NCI-H1092 treated with DMSO at 0.1 percent for 48 hours (cell line): Measurements from ENCODE around the gene PRKCE.
"Not testable (repeated sequence)": the region's sequence is repeated elsewhere in the genome, so short reads cannot be mapped to it uniquely, and the experiment has no call there.

ENCODE experiments used
- DNase-seq: peaks from one replicate; lab custom pipeline; 2025; lab: John Stamatoyannopoulos, UW

PRKCE gene

GRCh38 chr2:45909677-45910191 lies 258.3 kb downstream of the PRKCE start:
- DNase-seq: no peak

GRCh38 chr2:45910473-45911060 lies 259.1 kb downstream of the PRKCE start:
- no peak for DNase-seq

GRCh38 chr2:45911538-45911937 lies 260.1 kb downstream of the PRKCE start:
- DNase-seq: no peak

GRCh38 chr2:45912109-45912508 lies 260.6 kb downstream of the PRKCE start:
- no peak for DNase-seq

DNA sequence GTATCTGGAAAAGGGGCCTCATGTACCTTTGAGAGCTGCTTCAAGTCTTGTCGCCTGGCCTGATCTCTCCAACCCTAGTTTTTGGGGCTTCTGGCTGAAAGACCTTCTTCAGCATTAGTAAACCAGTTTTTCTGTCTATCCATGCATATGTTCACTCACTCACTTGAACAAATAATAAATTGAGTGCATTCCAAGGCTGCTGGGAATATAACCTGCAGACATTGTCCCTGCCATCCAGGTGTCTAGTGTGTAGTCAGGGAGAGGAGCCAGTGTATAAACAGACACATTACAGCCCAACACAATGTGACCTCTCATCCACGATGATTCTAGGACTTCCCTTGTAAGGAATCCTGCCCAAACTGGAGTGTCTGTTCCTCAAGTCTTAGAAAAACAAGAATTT lies 262.1 kb downstream of the PRKCE start:
- no peak for DNase-seq

DNA sequence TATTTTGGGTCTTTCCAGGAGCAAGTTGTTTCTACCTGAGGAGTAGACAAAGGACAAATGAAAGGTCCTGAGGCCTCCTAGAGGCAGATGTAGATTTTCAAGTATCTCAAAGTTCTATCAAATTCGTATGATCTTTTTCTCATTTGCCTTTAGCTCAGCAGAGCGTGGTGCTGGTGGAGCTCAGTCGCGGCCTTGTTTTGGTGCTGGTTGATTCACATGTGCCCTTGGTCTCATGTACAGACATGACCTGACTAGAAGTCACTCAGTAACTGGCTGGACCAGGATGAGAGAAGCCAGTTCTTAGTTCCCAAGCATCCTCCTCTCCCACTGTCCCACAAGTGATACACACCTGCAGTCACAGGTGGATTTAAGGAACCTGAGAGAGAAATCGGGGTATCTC lies 264.0 kb downstream of the PRKCE start:
- no peak for DNase-seq

GRCh38 chr2:45917561-45918176 lies 266.2 kb downstream of the PRKCE start:
- DNase-seq: not testable (repeated sequence)

- peak; percentile 75 for DNase-seq
Measured at GRCh38 chr2:45918463-45919159, 267.1 kb downstream of the PRKCE start.

GRCh38 chr2:45919160-45919650 lies 267.7 kb downstream of the PRKCE start:
- DNase-seq: peak; percentile 75

- no peak for DNase-seq
Measured at GRCh38 chr2:45919711-45920111, 268.2 kb downstream of the PRKCE start.

- no peak for DNase-seq
Measured at GRCh38 chr2:45921921-45922320, 270.4 kb downstream of the PRKCE start.

GRCh38 chr2:45922577-45922988 lies 271.1 kb downstream of the PRKCE start:
- peak; percentile 62 for DNase-seq

DNA sequence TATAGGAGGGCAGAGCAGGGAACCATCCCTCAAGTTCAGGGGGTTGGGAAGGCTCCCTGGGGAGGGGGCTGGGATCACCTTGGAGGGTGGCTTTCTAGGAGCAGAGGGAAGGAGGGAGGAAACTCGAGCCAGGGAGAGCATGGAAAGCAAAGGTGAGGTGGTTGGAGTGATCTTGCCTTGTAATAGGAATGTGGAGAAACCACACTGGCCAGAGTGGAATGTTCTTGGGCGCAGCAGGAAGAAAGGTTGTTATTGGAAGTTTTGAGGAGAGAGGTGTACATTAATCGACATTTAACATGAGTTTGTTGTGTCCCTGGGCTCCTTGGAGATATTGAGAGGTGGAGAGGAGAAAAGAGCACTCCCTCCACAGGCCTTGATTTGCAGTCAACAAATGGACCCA lies 272.2 kb downstream of the PRKCE start:
- no peak for DNase-seq

DNA sequence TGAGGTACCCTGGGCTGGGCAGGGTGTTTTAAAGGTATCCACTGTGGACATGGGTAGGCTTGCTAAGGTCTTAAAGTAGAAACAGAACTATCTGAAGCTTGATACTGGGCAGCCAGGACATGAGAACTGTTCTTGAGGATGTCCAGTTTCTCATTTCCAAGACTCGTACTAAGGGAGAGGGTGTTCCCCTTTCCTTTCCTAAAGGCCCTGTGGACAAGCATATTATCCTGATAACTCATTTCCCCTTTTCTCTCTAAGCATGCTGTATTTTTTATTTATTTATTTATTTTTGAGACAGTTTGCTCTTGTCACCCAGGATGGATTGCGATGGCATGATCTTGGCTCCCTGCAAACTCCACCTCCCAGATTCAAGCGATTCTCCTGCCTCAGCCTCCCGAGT lies 273.6 kb downstream of the PRKCE start:
- no peak for DNase-seq

DNA sequence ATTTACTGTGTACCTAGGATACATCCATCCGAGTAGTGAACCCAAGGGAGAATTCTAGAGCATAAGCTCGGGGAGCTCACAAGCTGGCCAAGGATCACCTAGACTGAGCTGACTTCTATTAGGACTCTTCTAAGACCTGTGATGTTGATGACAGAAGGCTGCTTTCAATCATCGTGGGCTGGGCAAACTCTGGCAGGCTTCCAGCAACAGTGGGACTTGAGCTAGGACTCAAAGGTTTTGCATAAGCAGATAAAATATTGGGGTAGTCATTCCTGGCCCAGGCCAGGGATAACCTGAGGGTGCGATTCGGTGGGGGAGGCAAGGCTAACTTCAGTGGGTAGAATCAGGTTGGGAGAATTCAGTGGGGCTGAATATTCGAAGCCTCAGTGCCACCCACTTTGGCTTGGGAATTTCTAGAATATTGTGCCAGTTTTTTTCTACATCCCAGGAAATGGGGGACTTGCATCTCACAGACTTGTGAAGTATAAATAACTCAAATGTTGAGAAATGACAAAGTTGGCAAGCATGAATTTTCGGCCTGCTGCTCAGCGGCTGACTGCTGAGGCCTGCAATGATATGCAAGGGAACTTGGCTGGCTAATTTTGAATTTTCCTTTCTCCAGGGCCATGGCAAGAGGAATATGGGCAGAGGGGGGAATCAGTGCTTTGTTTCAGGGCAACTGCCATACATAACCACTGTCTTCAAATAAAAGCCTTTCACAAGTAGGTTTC lies 274.3 kb downstream of the PRKCE start:
- DNase-seq: no peak

GRCh38 chr2:45928946-45929345 lies 277.5 kb downstream of the PRKCE start:
- no peak for DNase-seq

DNA sequence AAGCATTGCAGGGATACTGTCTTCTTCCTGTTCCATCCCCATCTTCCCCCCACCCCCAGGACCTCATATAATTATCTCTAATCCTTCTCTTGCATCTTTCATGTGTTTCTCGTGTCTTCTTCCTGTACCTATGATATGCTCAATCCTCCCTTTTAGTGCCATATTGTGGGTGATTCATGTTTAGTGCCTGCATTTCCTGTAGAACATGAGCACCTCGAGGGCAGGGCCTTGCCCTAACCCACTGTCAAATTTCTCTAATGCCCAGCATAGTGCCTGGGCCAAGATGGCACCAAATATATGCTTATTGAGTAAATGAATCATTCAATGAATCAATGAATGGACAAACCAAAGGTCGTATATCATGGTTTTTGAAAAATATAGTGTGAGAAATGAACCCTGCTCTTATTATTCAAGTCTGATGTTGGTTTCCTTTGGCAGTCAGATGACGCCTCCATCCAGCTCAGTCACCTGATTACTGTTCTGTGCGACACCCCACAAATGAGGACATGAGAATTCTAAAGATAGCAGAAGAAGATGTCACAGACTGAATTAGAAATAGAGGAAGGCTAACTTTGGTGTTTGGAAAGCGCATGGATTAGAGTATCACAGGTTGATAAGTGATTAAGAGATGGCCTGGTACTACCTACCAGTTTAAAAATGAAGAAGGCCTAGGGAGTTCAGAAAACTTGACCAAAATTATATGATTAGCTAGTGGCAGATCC lies 278.4 kb downstream of the PRKCE start:
- DNase-seq: no peak

DNA sequence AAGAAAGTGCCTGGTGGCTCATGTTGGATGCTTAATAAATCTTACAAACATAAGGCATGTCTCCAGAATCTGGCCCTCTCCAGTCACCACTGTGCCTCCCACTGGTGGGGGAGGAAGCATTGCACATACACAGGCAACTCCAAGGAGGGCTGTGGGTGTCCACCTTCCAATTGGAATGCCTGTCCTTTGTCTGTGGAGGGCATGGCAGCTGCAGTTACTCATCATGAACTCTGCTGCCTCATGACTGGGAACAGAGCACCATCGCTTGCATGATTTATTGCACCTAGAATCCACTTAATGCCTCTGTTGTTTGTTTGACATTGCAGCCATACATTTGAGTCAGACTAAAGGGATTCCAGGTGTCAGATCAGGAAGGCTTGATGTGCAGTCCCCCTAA lies 278.9 kb downstream of the PRKCE start:
- DNase-seq: no peak

GRCh38 chr2:45932278-45932975 lies 281.0 kb downstream of the PRKCE start:
- no peak for DNase-seq

GRCh38 chr2:45935791-45936622 lies 284.5 kb downstream of the PRKCE start:
- DNase-seq: peak; percentile 62
